Gastroesophageal sphincter (tissue), 3 donors: ENCODE measurements around the gene EFHC2.

Source experiments
- CTCF ChIP-seq, 4 experiments: fragments of 200-600 bp in 2 of 4; fragments of 450-650 bp in 2 of 4; sonication (generic) in 1 of 4; IDR thresholded peaks; one replicate each; pipeline ENCODE4 v1.5.1; 2017 to 2019; ENCODE audit warnings: antibody characterized with exemption in 4 of 4, mild to moderate bottlenecking in 2 of 4, moderate library complexity in 2 of 4
- POLR2A ChIP-seq, 2 donors: fragments of 450-650 bp; IDR thresholded peaks; one replicate each; pipeline ENCODE4 v1.6.1; 2017; ENCODE audit warnings: antibody characterized with exemption in 2 of 2, mild to moderate bottlenecking in 2 of 2, moderate library complexity in 1 of 2

GRCh38 chrX:44342866-44343265 lies 606 bp downstream of the EFHC2 start:
- TF ChIP-seq POLR2A (IDR thresholded peaks at IDR 0.05): no peak
- no peak for TF ChIP-seq CTCF (IDR thresholded peaks at IDR 0.05)
